ENCODE results near the gene TCEANC2. TPM values are rescaled to one million over a fixed set of nuclear protein-coding genes. Genes with fewer than 3 reads are reported as not detected.
"Not testable (repeated sequence)": the region's sequence is repeated elsewhere in the genome, so short reads cannot be mapped to it uniquely, and the experiment has no call there.

Gene TCEANC2
- total and polyA plus RNA-seq, 7 donors: 2.3 to 10.4 (median 5.7) TPM

DNA sequence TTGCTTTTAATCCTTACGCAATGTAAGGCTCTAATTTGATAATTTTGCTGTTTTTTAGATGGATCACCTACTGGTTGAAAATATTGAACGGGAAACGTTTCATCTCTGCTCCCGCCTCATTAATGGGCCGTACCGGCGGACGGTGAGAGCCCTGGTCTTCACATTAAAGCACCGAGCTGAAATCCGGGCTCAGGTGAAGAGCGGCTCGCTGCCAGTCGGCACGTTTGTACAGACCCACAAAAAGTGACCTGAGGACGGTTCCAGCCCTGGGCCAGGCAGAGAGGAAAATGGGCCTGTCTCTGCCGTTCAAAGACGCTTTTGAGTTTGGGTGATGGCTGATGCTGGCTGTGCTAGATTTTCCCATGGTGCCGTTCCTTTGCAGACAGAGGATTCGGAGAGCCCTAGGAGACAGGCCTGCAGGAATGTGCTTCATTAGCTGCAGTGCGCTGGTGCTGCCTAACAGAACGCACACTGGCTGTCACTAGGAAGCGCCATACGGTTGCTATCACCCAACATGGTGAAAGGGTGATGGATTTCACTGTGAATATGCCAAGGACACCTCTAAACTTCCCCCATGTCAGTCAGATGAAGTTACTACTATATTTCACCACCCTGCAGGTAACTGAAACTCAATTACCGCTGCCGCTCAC, 42.9 kb downstream of the TCEANC2 start:
- no peak for DNase-seq
- Histone ChIP-seq H3K4me3 (no peak overlapping the region), H3K27ac (no peak overlapping the region)

DNA sequence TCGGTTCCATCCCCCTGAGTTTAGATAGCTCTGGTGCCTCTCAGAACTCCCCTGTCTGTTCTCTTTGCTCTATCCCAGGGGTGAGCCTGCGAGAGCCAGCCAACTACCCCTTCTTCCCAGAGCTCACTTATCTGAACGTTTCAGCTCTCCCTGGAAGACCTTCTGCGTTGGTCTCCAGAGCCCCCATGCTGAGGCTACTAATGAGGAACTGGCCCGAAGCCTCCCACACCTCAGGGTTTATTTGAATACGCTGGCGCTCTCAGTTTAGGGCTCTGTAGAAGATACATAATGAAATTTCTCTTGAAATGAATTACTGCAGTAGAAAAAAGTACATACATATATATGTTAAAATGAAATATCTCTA, 43.5 kb downstream of the TCEANC2 start:
- Histone ChIP-seq H3K9me3 (no peaks in the 10 kb centered on the region), H3K4me3 (no peak overlapping the region), H3K27ac (no peak overlapping the region), H3K27me3 (ENCODE audit: insufficient read depth in 3 of 3, low read length in 2 of 3) (no peaks in the 10 kb centered on the region), H3K36me3 (ENCODE audit: insufficient read depth in 1 of 2, low read depth in 1 of 2) (peaks cover 0 to 9% of the 10 kb centered on the region in 2 donors), H3K4me1 (no peaks in the 10 kb centered on the region)
- ATAC-seq (no peak), DNase-seq (no peak)
- WGBS, 3 donors: 69 to 78% (median 77%) methylated on average over 7 of the region's 7 CpGs
- intact Hi-C loops (cut with DNase I): no loop called here
- TF ChIP-seq, protein P1, sequence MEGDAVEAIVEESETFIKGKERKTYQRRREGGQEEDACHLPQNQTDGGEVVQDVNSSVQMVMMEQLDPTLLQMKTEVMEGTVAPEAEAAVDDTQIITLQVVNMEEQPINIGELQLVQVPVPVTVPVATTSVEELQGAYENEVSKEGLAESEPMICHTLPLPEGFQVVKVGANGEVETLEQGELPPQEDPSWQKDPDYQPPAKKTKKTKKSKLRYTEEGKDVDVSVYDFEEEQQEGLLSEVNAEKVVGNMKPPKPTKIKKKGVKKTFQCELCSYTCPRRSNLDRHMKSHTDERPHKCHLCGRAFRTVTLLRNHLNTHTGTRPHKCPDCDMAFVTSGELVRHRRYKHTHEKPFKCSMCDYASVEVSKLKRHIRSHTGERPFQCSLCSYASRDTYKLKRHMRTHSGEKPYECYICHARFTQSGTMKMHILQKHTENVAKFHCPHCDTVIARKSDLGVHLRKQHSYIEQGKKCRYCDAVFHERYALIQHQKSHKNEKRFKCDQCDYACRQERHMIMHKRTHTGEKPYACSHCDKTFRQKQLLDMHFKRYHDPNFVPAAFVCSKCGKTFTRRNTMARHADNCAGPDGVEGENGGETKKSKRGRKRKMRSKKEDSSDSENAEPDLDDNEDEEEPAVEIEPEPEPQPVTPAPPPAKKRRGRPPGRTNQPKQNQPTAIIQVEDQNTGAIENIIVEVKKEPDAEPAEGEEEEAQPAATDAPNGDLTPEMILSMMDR (IDR thresholded peaks at IDR 0.05): no peak

More for the DNA sequence above, 42.9 kb downstream of the TCEANC2 start:
- Histone ChIP-seq H3K36me3 (ENCODE audit: insufficient read depth in 1 of 2, low read depth in 1 of 2) (peaks cover 0 to 9% of the 10 kb centered on the region in 2 donors), H3K4me1 (no peaks in the 10 kb centered on the region), H3K27me3 (ENCODE audit: insufficient read depth in 3 of 3, low read length in 2 of 3) (no peaks in the 10 kb centered on the region), H3K9me3 (no peaks in the 10 kb centered on the region)
- ATAC-seq: no peak
- TF ChIP-seq, protein P1 (IDR thresholded peaks at IDR 0.05): no peak
- intact Hi-C loops (cut with DNase I): no loop called here
- WGBS, 3 donors: 78 to 80% (median 79%) methylated on average over 25 of the region's 25 CpGs

DNA sequence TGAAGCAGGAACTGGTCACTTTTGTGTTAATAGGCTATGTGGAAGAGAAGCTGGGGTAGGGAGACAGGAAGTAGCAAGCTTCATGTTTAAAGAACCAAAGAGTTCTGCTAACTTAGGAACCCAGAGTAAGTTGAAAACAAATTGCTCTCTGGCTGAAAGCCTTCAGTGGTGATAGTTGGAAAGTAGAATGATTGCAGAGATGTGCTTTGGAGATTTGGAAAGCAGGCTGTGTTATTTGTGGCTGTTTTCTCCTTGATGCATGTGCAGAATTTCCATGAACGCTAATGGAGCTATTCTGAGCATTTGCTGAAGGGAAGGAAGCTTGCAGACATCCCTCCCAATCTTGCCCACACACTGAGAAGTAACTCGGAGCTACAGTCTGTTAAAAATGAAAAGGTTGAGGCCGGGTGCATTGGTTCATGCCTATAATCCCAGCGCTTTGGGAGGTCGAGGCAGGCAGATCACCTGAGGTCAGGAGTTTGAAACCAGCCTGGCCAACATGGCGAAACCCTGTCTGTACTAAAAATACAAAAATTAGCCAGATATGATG, 45.7 kb downstream of the TCEANC2 start:
- H3K4me3 ChIP-seq: no peak overlapping the region
- TF ChIP-seq, protein P1 (IDR thresholded peaks at IDR 0.05): no peak
- intact Hi-C loops (cut with DNase I): no loop called here
- no peaks in the 10 kb centered on the region for H3K4me1 ChIP-seq
- no peak overlapping the region for H3K27ac ChIP-seq
- peaks cover 0 to 9% of the 10 kb centered on the region in 2 donors for H3K36me3 ChIP-seq (ENCODE audit: insufficient read depth in 1 of 2, low read depth in 1 of 2)
- WGBS, 3 donors: 79 to 81% (median 79%) methylated on average over 6 of the region's 6 CpGs
- DNase-seq (no peak), ATAC-seq (no peak)
- H3K27me3 ChIP-seq (ENCODE audit: insufficient read depth in 3 of 3, low read length in 2 of 3): no peaks in the 10 kb centered on the region
- H3K9me3 ChIP-seq: no peaks in the 10 kb centered on the region

DNA sequence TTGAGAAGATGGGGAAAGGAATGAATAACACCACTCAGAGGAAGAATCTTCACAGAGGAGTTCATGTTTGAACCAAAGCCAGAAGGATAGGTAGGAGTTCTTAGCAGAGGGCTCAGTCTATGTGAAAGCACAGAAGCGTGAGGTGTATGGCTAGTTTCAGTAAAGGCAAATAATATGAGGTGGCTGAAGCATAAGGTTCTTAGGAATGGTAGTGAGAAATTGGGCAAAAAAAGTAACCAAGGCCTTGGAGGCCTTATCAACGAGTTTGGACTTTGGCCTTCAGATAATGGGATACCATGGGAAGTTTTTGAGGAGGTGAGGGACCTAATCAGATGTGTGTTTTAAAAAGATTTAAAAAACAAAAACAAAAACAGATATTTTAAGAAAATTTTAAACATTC, 47.1 kb downstream of the TCEANC2 start:
- no peak for ATAC-seq
- intact Hi-C loops (cut with DNase I): no loop called here
- TF ChIP-seq, protein P1 (IDR thresholded peaks at IDR 0.05): no peak
- Histone ChIP-seq H3K36me3 (ENCODE audit: insufficient read depth in 1 of 2, low read depth in 1 of 2) (peaks cover 0 to 9% of the 10 kb centered on the region in 2 donors), H3K4me3 (no peak overlapping the region), H3K27ac (no peak overlapping the region), H3K4me1 (no peaks in the 10 kb centered on the region), H3K27me3 (ENCODE audit: insufficient read depth in 3 of 3, low read length in 2 of 3) (no peaks in the 10 kb centered on the region), H3K9me3 (no peaks in the 10 kb centered on the region)
- 70 to 95% (median 75%) methylated on average over 2 of the region's 2 CpGs for WGBS, 3 donors
- DNase-seq: no peak

DNA sequence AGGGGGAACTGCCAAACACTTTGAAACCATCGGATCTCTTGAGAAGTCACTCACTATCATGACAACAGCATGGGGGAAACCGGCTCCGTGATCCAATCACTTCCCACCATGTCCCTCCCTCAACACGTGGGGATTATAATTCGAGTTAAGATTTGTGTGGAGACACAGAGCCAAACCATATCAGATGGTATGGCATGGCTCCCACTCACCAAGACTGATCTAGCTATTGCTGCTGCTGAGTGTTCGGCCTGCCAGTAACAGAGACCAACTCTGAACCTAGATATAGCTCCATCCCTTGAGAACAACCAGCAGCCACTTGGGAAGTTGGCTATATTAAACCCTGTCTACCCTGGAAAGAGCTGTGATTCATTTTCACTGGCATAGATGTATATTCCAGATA, 50.0 kb downstream of the TCEANC2 start:
- no peaks in the 10 kb centered on the region for H3K27me3 ChIP-seq (ENCODE audit: insufficient read depth in 3 of 3, low read length in 2 of 3)
- TF ChIP-seq, protein P1 (IDR thresholded peaks at IDR 0.05): no peak
- DNase-seq (no peak), ATAC-seq (no peak)
- no peak overlapping the region for H3K4me3 ChIP-seq
- H3K9me3 ChIP-seq: no peaks in the 10 kb centered on the region
- H3K36me3 ChIP-seq (ENCODE audit: insufficient read depth in 1 of 2, low read depth in 1 of 2): no peaks in the 10 kb centered on the region
- intact Hi-C loops (cut with DNase I): no loop called here
- no peaks in the 10 kb centered on the region for H3K4me1 ChIP-seq
- WGBS, 3 donors: 61 to 89% (median 77%) methylated on average over 6 of the region's 6 CpGs
- H3K27ac ChIP-seq: no peak overlapping the region

DNA sequence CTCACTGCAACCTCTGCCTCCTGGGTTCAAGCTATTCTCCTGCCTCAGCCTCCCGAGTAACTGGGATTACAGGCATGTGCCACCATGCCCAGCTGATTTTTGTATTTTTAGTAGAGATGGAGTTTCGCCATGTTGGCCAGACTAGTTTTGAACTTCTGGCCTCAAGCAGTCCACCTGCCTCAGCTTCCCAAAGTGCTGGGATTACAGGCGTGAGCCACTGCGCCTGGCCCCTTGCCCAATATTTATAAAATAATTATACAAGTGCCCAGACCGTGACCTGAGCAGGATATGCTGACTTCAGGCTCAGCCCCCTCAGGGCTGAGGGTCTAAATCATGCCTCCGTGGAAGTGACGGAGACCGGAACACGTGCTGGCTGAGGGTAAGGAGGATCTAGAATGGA, 51.2 kb downstream of the TCEANC2 start:
- H3K4me3 ChIP-seq; DNase-seq; H3K27ac ChIP-seq; H3K4me1 ChIP-seq; H3K9me3 ChIP-seq; H3K27me3 ChIP-seq (ENCODE audit: insufficient read depth in 3 of 3, low read length in 2 of 3); H3K36me3 ChIP-seq (ENCODE audit: insufficient read depth in 1 of 2, low read depth in 1 of 2); ATAC-seq; intact Hi-C loops (cut with DNase I): not testable (repeated sequence)
- WGBS, 3 donors: 87 to 91% (median 88%) methylated on average over 9 of the region's 9 CpGs
